H1 (cell line): ENCODE measurements around the gene CALHM5.

Experiments
- MAX ChIP-seq: IDR thresholded peaks from 2 replicates; pipeline ENCODE4 v1.6.1; 2012; ENCODE audit warnings: inconsistent platforms
- POLR2A ChIP-seq, 2 experiments: IDR thresholded peaks; 1 replicate in 1 of 2; 2 replicates in 1 of 2; pipeline ENCODE4 v1.6.1; 2011; ENCODE audit warnings: low read depth in 2 of 2, low read length in 2 of 2, mild to moderate bottlenecking in 2 of 2; ENCODE audit errors: control extremely low read depth in 1 of 2

GRCh38 chr6:116497113-116497676, 14.2 kb upstream of the CALHM5 start:
- TF ChIP-seq POLR2A (IDR thresholded peaks at IDR 0.05; ENCODE audit: control extremely low read depth in 1 of 2, low read depth in 2 of 2, low read length in 2 of 2) (no peak), MAX (no peak)
